Stimulated activated CD8-positive, alpha-beta memory T cell treated with anti-CD3 and anti-CD28 coated beads, Interleukin-15, amount 100 ng/mL, for 4 hours (primary cell): ENCODE results near the gene ANKS1B.

Experiments
- DNase-seq, 2 donors: peaks; one replicate each; pipeline ENCODE4 v3.0.0-alpha.2; 2020; ENCODE audit warnings: low read depth in 2 of 2

ANKS1B gene

GRCh38 chr12:99130808-99131553, 853.8 kb downstream of the ANKS1B start:
- no peak for DNase-seq

- no peak for DNase-seq
Measured at GRCh38 chr12:99128246-99128802, 856.4 kb downstream of the ANKS1B start.

GRCh38 chr12:99122959-99123358, 861.8 kb downstream of the ANKS1B start:
- no peak for DNase-seq

- DNase-seq, result no peak
Measured at GRCh38 chr12:99122496-99122895, 862.2 kb downstream of the ANKS1B start.

- no peak for DNase-seq
Measured at GRCh38 chr12:99121546-99121945, 863.2 kb downstream of the ANKS1B start.

- no peak for DNase-seq
Measured at GRCh38 chr12:99119943-99120342, 864.8 kb downstream of the ANKS1B start.

- DNase-seq, result no peak
Measured at GRCh38 chr12:99119449-99119848, 865.3 kb downstream of the ANKS1B start.

- no peak for DNase-seq
Measured at GRCh38 chr12:99111600-99111999, 873.1 kb downstream of the ANKS1B start.

GRCh38 chr12:99110868-99111267, 873.9 kb downstream of the ANKS1B start:
- no peak for DNase-seq

GRCh38 chr12:99110212-99110611, 874.5 kb downstream of the ANKS1B start:
- no peak for DNase-seq

- no peak for DNase-seq
Measured at GRCh38 chr12:99108924-99109323, 875.8 kb downstream of the ANKS1B start.

- no peak for DNase-seq
Measured at GRCh38 chr12:99099786-99100185, 885.0 kb downstream of the ANKS1B start.

- DNase-seq, result no peak
Measured at GRCh38 chr12:99097171-99097570, 887.6 kb downstream of the ANKS1B start.

- no peak for DNase-seq
Measured at GRCh38 chr12:99093166-99093565, 891.6 kb downstream of the ANKS1B start.

- no peak for DNase-seq
Measured at GRCh38 chr12:99092100-99092851, 892.5 kb downstream of the ANKS1B start.

- no peak for DNase-seq
Measured at GRCh38 chr12:99087278-99087677, 897.5 kb downstream of the ANKS1B start.

GRCh38 chr12:99079811-99080210, 904.9 kb downstream of the ANKS1B start:
- no peak for DNase-seq

GRCh38 chr12:99068993-99069747, 915.6 kb downstream of the ANKS1B start:
- DNase-seq, result no peak

GRCh38 chr12:99067171-99067785, 917.5 kb downstream of the ANKS1B start:
- DNase-seq, result no peak

GRCh38 chr12:99066726-99067125, 918.0 kb downstream of the ANKS1B start:
- no peak for DNase-seq

- no peak for DNase-seq
Measured at GRCh38 chr12:99063182-99063581, 921.6 kb downstream of the ANKS1B start.
